ENCODE measurements around the gene TNS1.

DNA sequence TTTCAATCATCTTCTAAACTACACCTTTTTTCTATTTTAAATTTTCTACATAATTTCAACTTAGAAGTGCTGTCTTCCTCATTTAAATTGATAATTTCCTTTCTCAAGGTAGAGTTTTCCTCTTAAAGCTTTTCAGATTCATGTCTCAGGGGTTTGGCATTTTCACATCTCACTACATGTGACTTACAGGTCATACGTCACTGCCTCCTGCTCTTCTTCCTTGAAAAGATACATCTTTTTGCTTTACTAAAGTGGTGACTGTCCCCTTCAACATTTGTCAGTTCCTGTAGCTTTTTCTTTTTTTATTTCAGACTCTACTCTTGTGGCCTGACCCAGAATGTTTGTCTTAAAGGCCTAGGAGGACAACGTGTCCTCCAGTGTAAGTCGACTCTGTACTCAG is 49.1 kb upstream of the TNS1 start:
- TF ChIP-seq POLR2AphosphoS5 (IDR thresholded peaks at IDR 0.05; ENCODE audit: low read depth) (no peak), REST (IDR thresholded peaks at IDR 0.05; ENCODE audit: insufficient replicate concordance, low read depth) (no peak), GABPA (IDR thresholded peaks at IDR 0.05; ENCODE audit: low read depth) (no peak), SPI1 (IDR thresholded peaks at IDR 0.05; ENCODE audit: borderline replicate concordance, low read depth) (no peak)
- TF ChIP-seq, protein P1, sequence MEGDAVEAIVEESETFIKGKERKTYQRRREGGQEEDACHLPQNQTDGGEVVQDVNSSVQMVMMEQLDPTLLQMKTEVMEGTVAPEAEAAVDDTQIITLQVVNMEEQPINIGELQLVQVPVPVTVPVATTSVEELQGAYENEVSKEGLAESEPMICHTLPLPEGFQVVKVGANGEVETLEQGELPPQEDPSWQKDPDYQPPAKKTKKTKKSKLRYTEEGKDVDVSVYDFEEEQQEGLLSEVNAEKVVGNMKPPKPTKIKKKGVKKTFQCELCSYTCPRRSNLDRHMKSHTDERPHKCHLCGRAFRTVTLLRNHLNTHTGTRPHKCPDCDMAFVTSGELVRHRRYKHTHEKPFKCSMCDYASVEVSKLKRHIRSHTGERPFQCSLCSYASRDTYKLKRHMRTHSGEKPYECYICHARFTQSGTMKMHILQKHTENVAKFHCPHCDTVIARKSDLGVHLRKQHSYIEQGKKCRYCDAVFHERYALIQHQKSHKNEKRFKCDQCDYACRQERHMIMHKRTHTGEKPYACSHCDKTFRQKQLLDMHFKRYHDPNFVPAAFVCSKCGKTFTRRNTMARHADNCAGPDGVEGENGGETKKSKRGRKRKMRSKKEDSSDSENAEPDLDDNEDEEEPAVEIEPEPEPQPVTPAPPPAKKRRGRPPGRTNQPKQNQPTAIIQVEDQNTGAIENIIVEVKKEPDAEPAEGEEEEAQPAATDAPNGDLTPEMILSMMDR (IDR thresholded peaks at IDR 0.05; ENCODE audit: insufficient read depth, low read length), result no peak
